Osteoblast (primary cell): ENCODE results near the gene ECHDC3. TPM values are rescaled to one million over a fixed set of nuclear protein-coding genes. Genes with fewer than 3 reads are reported as not detected.
"Not testable (repeated sequence)": the region's sequence is repeated elsewhere in the genome, so short reads cannot be mapped to it uniquely, and the experiment has no call there.

Experiments used
- DNase-seq: peaks from one replicate; pipeline ENCODE4 v3.0.0; 2011; ENCODE audit warnings: low spot score, mixed read lengths; ENCODE audit not compliant: insufficient read length; ENCODE audit errors: missing footprints
- H2AFZ ChIP-seq: 2 replicates; pipeline ENCODE4 v1.6.0; 2011; ENCODE audit warnings: mild to moderate bottlenecking, low read length
- H3K27ac ChIP-seq: 2 replicates; pipeline ENCODE4 v1.5.1; 2011; ENCODE audit warnings: mild to moderate bottlenecking, low read depth, low read length, moderate library complexity
- H3K27me3 ChIP-seq: 2 replicates; pipeline ENCODE4 v1.6.0; 2012; ENCODE audit warnings: mild to moderate bottlenecking, control low read depth, inconsistent platforms, low read length, moderate library complexity; ENCODE audit not compliant: insufficient read depth
- H3K36me3 ChIP-seq: 2 replicates; pipeline ENCODE4 v1.5.1; 2011; ENCODE audit warnings: mild to moderate bottlenecking, low read length, control low read depth, moderate library complexity; ENCODE audit not compliant: insufficient read depth
- H3K4me1 ChIP-seq: 2 replicates; pipeline ENCODE4 v1.5.1; 2011; ENCODE audit warnings: mild to moderate bottlenecking, low read length, control low read depth, moderate library complexity; ENCODE audit not compliant: insufficient read depth
- H3K4me2 ChIP-seq: 2 replicates; pipeline ENCODE4 v1.6.0; 2011; ENCODE audit warnings: mild to moderate bottlenecking, low read length; ENCODE audit not compliant: insufficient read depth
- H3K4me3 ChIP-seq: fragments of 200-600 bp; sonication (generic); 3 replicates; pipeline ENCODE4 v1.5.1; 2012; ENCODE audit warnings: mild to moderate bottlenecking, low read length, inconsistent platforms; ENCODE audit not compliant: insufficient read depth
- H3K79me2 ChIP-seq: 2 replicates; pipeline ENCODE4 v1.6.0; 2012; ENCODE audit warnings: mild to moderate bottlenecking, low read length, control low read depth, inconsistent platforms; ENCODE audit not compliant: insufficient read depth
- H3K9me3 ChIP-seq: 2 replicates; pipeline ENCODE4 v1.5.1; 2011; ENCODE audit warnings: low read depth, low read length, control low read depth
- H4K20me1 ChIP-seq: 2 replicates; pipeline ENCODE4 v1.6.0; 2012; ENCODE audit warnings: mild to moderate bottlenecking, low read length, control low read depth; ENCODE audit not compliant: insufficient read depth
- CTCF ChIP-seq: IDR thresholded peaks from 2 replicates; pipeline ENCODE4 v1.5.1; 2011; ENCODE audit warnings: mild to moderate bottlenecking, low read depth, low read length, moderate library complexity; ENCODE audit errors: extremely low read depth
- total RNA-seq: library from RNA; depleted of rRNA; stranded (reverse); fragments of >200 nt; gene quantifications from 2 replicates; pipeline ENCODE4 v1.2.3, GENCODE V29; 2012

Gene ECHDC3
- total RNA-seq, 1 donor = 0.36 TPM

GRCh38 chr10:11706895-11707567 is 35.2 kb upstream of the ECHDC3 start:
- Histone ChIP-seq H2AFZ (no peak overlapping the region), H3K4me3 (no peak overlapping the region), H3K4me1 (peaks cover 3% of the 10 kb centered on the region), H3K79me2 (no peaks in the 10 kb centered on the region), H3K27me3 (peaks cover 4% of the 10 kb centered on the region), H4K20me1 (no peaks in the 10 kb centered on the region), H3K4me2 (no peak overlapping the region), H3K9me3 (no peaks in the 10 kb centered on the region), H3K36me3 (no peaks in the 10 kb centered on the region), H3K27ac (no peak overlapping the region)
- no peak for DNase-seq
- TF ChIP-seq CTCF = peak; percentile 16

- Histone ChIP-seq H4K20me1 (no peaks in the 10 kb centered on the region), H2AFZ (no peak overlapping the region), H3K9me3 (no peaks in the 10 kb centered on the region), H3K4me3 (no peak overlapping the region), H3K36me3 (no peaks in the 10 kb centered on the region), H3K4me1 (peaks cover 3% of the 10 kb centered on the region), H3K27me3 (peaks cover 4% of the 10 kb centered on the region), H3K27ac (no peak overlapping the region), H3K4me2 (no peak overlapping the region), H3K79me2 (no peaks in the 10 kb centered on the region)
- peak; percentile 66 for DNase-seq
- no peak for TF ChIP-seq CTCF
Observed at GRCh38 chr10:11707624-11708350, 34.4 kb upstream of the ECHDC3 start.

DNA sequence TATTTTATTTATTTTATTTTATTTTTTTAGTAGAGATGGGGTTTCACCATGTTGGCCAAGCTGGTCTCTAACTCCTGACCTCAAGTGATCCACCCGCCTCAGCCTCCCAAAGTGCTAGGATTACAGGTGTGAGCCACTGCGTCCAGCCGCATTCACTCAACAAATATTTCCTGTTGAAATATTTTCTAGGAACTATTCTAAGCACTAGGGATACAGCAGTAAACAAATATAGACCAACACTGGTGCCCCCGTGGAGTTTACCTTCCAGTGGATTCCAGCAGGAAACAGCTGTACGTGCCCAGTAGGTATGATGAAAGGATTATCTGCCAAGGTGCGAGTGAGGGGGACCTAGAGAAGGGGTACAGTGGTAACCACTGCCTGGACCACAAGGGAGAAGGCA is 33.4 kb upstream of the ECHDC3 start:
- not testable (repeated sequence) for H3K36me3 ChIP-seq, H4K20me1 ChIP-seq, H2AFZ ChIP-seq, H3K27ac ChIP-seq, H3K79me2 ChIP-seq, H3K4me2 ChIP-seq, H3K9me3 ChIP-seq, H3K27me3 ChIP-seq, H3K4me1 ChIP-seq, H3K4me3 ChIP-seq, DNase-seq

DNA sequence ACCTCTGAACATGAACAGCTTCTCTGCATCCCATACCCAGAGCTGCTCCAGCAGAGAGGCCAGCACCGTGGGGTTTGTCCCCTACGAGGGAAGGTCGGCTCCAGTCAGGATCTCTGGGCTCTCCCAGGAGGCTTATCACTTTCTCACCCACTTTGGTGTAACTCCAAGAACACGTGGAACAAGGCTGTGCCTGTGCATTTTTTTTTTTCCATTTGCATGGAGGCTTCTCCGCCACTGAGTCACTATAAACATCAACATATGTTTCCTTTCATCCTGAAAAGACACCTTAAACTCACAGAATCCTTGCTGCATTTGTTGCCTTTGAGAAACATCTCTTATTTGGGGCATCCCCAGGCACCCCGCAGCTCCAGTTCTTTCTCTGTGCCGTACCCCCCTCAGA is 29.4 kb upstream of the ECHDC3 start:
- Histone ChIP-seq H3K36me3 (no peaks in the 10 kb centered on the region), H4K20me1 (no peaks in the 10 kb centered on the region), H3K4me1 (peaks cover 8% of the 10 kb centered on the region), H3K9me3 (no peaks in the 10 kb centered on the region), H3K79me2 (no peaks in the 10 kb centered on the region), H2AFZ (no peak overlapping the region), H3K27me3 (peaks cover 4% of the 10 kb centered on the region), H3K27ac (no peak overlapping the region), H3K4me2 (no peak overlapping the region), H3K4me3 (no peak overlapping the region)
- TF ChIP-seq CTCF = no peak
- DNase-seq = no peak
